Uterus (tissue), 2 donors: Measurements from ENCODE around the gene LPP.

ENCODE experiments used
- CTCF ChIP-seq, 4 experiments: fragments of 200-600 bp in 2 of 4; fragments of 450-650 bp in 2 of 4; sonication (generic) in 2 of 4; IDR thresholded peaks; one replicate each; pipeline ENCODE4 v1.5.1; 2016 to 2019; ENCODE audit warnings: antibody characterized with exemption in 4 of 4, mild to moderate bottlenecking in 2 of 4, moderate library complexity in 1 of 4
- POLR2A ChIP-seq, 2 donors: fragments of 450-650 bp; IDR thresholded peaks; one replicate each; pipeline ENCODE4 v1.6.1; 2016; ENCODE audit warnings: antibody characterized with exemption in 2 of 2, mild to moderate bottlenecking in 1 of 2, moderate library complexity in 1 of 2

GRCh38 chr3:188581365-188581764, 427.4 kb downstream of the LPP start:
- TF ChIP-seq POLR2A (IDR thresholded peaks at IDR 0.05) = no peak
- no peak for TF ChIP-seq CTCF (IDR thresholded peaks at IDR 0.05)
